Measurements from ENCODE around the gene RDH8.

Gene RDH8

GRCh38 chr19:10008184-10008765 is 5.0 kb upstream of the RDH8 start:
- TF ChIP-seq CTCF (conservative IDR thresholded peaks at IDR 0.05; ENCODE audit: control insufficient read depth, insufficient read depth, low read depth, low read length): no peak
- H3K4me3 ChIP-seq (ENCODE audit: control insufficient read depth, low read depth, low read length): no peak overlapping the region
- no peak for DNase-seq (ENCODE audit: low read depth)

DNA sequence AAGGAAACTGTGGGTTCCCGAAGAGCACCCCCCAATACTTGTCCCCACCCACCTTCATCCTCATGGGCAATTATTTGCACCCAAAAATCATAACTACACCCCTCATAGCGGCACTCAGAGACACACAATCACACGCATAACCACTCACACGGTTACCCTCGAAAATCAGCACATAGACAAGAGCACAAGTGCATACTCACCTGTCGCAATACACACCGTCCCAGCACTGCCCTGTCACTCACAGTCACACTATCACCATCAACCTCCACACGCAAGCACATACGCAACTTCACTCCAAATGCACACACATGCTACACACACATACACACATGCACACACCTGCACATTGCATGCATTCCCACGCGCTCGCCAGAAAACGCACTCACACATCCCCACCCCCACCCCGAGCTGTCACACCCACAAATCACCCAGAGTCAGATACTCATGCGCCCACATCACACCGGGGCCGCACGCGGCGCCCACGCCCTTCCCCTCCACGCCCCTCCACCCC is 3.5 kb upstream of the RDH8 start:
- peak; percentile 40 for DNase-seq (ENCODE audit: low read depth)
- peak overlapping the region; percentile 66 for H3K4me3 ChIP-seq (ENCODE audit: control insufficient read depth, low read depth, low read length)
- TF ChIP-seq CTCF (conservative IDR thresholded peaks at IDR 0.05; ENCODE audit: control insufficient read depth, insufficient read depth, low read depth, low read length): no peak

- peak; percentile 84 for DNase-seq (ENCODE audit: low read depth)
- TF ChIP-seq CTCF (conservative IDR thresholded peaks at IDR 0.05; ENCODE audit: control insufficient read depth, insufficient read depth, low read depth, low read length): no peak
- peak within 1 kb of the TSS; percentile 66 for H3K4me3 ChIP-seq (ENCODE audit: control insufficient read depth, low read depth, low read length)
Measured at GRCh38 chr19:10010247-10010691, 3.0 kb upstream of the RDH8 start, which contains the start of gene COL5A3. COL5A3 (minus strand) TSS chr19:10010504; CDS start chr19:10010385, 119 bp downstream.

DNA sequence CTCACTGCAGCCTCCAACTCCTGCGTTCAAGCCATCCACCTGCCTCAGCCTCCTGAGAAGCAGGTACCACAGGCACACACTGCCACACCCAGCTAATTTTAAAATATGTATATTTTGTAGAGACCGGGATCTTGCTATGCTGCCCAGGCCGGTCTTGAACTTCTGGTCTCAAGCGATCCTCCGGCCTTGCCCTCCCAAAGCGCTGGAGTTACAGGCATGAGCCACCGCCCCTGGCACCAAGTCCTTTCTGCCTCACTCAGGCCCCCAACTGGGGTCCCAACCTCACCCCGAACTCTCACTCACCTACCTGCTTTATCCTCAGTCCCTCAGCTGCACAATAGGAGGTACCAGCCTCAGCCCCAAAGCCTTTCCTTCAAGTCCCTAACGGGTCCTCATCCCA is 2.3 kb upstream of the RDH8 start:
- no peak for TF ChIP-seq CTCF (conservative IDR thresholded peaks at IDR 0.05; ENCODE audit: control insufficient read depth, insufficient read depth, low read depth, low read length)
- DNase-seq (ENCODE audit: low read depth): no peak
- no peak overlapping the region for H3K4me3 ChIP-seq (ENCODE audit: control insufficient read depth, low read depth, low read length)

DNA sequence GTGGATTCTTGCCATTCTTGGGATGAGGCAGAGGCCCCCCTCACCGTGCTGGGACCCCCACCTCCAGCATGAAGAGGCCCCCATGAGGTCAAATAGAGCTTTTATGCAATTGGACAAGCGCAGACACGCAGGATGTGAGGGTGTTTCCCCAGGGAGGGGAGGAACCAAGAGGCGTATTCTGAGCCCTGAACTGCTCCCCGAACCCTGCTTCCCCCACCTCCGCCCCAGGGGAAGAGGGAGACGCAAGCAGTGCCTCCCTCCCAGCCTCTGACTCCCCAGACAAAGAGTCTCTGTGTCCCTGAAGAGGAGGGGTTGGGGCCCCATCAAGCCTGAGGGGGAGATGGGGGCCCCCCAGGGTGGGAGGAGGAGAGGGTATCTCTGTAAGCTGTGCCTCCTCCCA is 1.3 kb upstream of the RDH8 start:
- no peak for TF ChIP-seq CTCF (conservative IDR thresholded peaks at IDR 0.05; ENCODE audit: control insufficient read depth, insufficient read depth, low read depth, low read length)
- DNase-seq (ENCODE audit: low read depth): no peak
- H3K4me3 ChIP-seq (ENCODE audit: control insufficient read depth, low read depth, low read length): no peak overlapping the region

DNA sequence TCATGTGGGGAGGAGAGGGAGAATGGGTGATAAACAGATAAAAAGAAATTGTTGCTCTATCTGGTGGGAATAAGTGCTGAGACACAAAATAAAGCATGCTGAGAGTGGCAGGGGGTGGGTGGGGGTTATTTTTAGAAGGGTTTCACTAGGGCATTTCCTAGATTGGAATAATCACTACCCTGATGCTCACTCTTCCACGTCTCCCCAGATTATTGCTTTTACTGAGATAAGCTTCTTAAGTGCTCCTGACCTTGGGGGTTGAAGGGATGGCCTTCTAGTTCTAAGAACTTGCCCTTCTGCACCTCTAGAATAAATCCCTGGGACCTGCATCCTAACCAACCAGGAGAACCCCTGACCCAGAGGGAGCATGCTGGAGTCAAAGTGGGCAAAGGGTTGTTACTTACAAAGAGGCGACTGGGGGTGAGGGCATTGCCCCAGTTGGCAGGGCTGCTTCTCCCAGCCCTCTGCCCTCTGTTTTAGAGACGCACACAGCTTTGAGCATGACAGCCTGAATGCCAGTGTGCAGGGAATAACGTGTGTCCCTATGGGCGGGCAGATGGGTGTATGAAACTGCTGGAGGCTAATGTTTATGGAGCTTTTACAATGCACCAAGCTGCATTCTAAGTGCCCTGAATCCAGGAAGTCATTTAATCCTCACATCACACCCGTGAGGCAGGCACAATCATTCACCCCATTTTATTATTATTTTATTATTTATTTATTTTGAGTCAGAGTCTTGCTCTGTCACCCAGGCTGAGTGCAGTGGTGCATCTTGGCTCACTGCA is 743 bp downstream of the RDH8 start:
- no peak for TF ChIP-seq CTCF (conservative IDR thresholded peaks at IDR 0.05; ENCODE audit: control insufficient read depth, insufficient read depth, low read depth, low read length)
- no peak for DNase-seq (ENCODE audit: low read depth)
- no peak overlapping the region for H3K4me3 ChIP-seq (ENCODE audit: control insufficient read depth, low read depth, low read length)

All from fibroblast of mammary gland (primary cell).